ENCODE results near the gene TSPAN9. TPM values are rescaled to one million over a fixed set of nuclear protein-coding genes. Genes with fewer than 3 reads are reported as not detected.

TSPAN9 gene
- total RNA-seq, 1 donor from 2014 or later, result 30.4 TPM

GRCh38 chr12:3216726-3217682 lies 139.8 kb downstream of the TSPAN9 start:
- no peak overlapping the region for H3K27ac Mint-ChIP-seq
- DNase-seq (ENCODE audit: low spot score, unreplicated experiment), result no peak
- H3K9me3 Mint-ChIP-seq (ENCODE audit: low read depth), result no peaks in the 10 kb centered on the region
- peaks cover 10% of the 10 kb centered on the region for H3K27me3 Mint-ChIP-seq
- no peaks in the 10 kb centered on the region for H3K36me3 Mint-ChIP-seq (ENCODE audit: insufficient read depth)
- peaks cover 7% of the 10 kb centered on the region for H3K4me1 Mint-ChIP-seq (ENCODE audit: low read depth)
- no peak for TF ChIP-seq CTCF (IDR thresholded peaks at IDR 0.05; ENCODE audit: unreplicated experiment)
- no peak overlapping the region for H3K4me3 Mint-ChIP-seq (ENCODE audit: low read depth)

GRCh38 chr12:3217683-3218079 lies 140.5 kb downstream of the TSPAN9 start:
- Mint-ChIP-seq H3K4me1 (ENCODE audit: low read depth) (peaks cover 7% of the 10 kb centered on the region), H3K36me3 (ENCODE audit: insufficient read depth) (no peaks in the 10 kb centered on the region), H3K27me3 (peaks cover 7% of the 10 kb centered on the region), H3K27ac (no peak overlapping the region), H3K9me3 (ENCODE audit: low read depth) (no peaks in the 10 kb centered on the region), H3K4me3 (ENCODE audit: low read depth) (no peak overlapping the region)
- TF ChIP-seq CTCF (IDR thresholded peaks at IDR 0.05; ENCODE audit: unreplicated experiment), result no peak
- no peak for DNase-seq (ENCODE audit: low spot score, unreplicated experiment)

- Mint-ChIP-seq H3K27me3 (peaks cover 4% of the 10 kb centered on the region), H3K27ac (peak overlapping the region; percentile 54), H3K4me1 (ENCODE audit: low read depth) (peaks cover 7% of the 10 kb centered on the region), H3K9me3 (ENCODE audit: low read depth) (no peaks in the 10 kb centered on the region), H3K4me3 (ENCODE audit: low read depth) (no peak overlapping the region), H3K36me3 (ENCODE audit: insufficient read depth) (no peaks in the 10 kb centered on the region)
- no peak for DNase-seq (ENCODE audit: low spot score, unreplicated experiment)
- TF ChIP-seq CTCF (IDR thresholded peaks at IDR 0.05; ENCODE audit: unreplicated experiment), result no peak
These were observed 141.3 kb downstream of the TSPAN9 start for GRCh38 chr12:3218228-3219171.

GRCh38 chr12:3219233-3219632 lies 142.1 kb downstream of the TSPAN9 start:
- Mint-ChIP-seq H3K9me3 (ENCODE audit: low read depth) (no peaks in the 10 kb centered on the region), H3K27ac (no peak overlapping the region), H3K4me1 (ENCODE audit: low read depth) (peaks cover 4% of the 10 kb centered on the region), H3K36me3 (ENCODE audit: insufficient read depth) (no peaks in the 10 kb centered on the region), H3K27me3 (peaks cover under 1% of the 10 kb centered on the region), H3K4me3 (ENCODE audit: low read depth) (no peak overlapping the region)
- no peak for TF ChIP-seq CTCF (IDR thresholded peaks at IDR 0.05; ENCODE audit: unreplicated experiment)
- DNase-seq (ENCODE audit: low spot score, unreplicated experiment), result no peak
